Smooth muscle cell (in vitro differentiated cells): ENCODE results near the gene CEBPA. TPM values are rescaled to one million over a fixed set of nuclear protein-coding genes. Genes with fewer than 3 reads are reported as not detected.

Experiments
- DNase-seq: peaks from one replicate; lab custom pipeline; 2025; ENCODE audit not compliant: unreplicated experiment; lab: John Stamatoyannopoulos, UW
- H2AFZ ChIP-seq: fragments of 200-600 bp; sonication (generic); 2 replicates; pipeline ENCODE4 v1.6.0; 2016; ENCODE audit warnings: antibody characterized with exemption, low read depth, mild to moderate bottlenecking
- H3F3A ChIP-seq: fragments of 200-600 bp; sonication (generic); 2 replicates; pipeline ENCODE4 v1.6.0; 2017; ENCODE audit warnings: antibody characterized with exemption, low read depth
- H3K27ac ChIP-seq: fragments of 200-600 bp; sonication (generic); 2 replicates; pipeline ENCODE4 v1.5.1; 2016; ENCODE audit warnings: low read depth, mild to moderate bottlenecking
- H3K27me3 ChIP-seq: fragments of 200-600 bp; sonication (generic); 2 replicates; pipeline ENCODE4 v1.6.1; 2016; ENCODE audit warnings: low read depth, mild to moderate bottlenecking
- H3K36me3 ChIP-seq: fragments of 200-600 bp; sonication (generic); 2 replicates; pipeline ENCODE4 v1.5.1; 2016; ENCODE audit warnings: low read depth
- H3K4me1 ChIP-seq: fragments of 200-600 bp; sonication (generic); 2 replicates; pipeline ENCODE4 v1.5.1; 2016; ENCODE audit warnings: low read depth
- H3K4me2 ChIP-seq: fragments of 200-600 bp; sonication (generic); 2 replicates; pipeline ENCODE4 v1.6.0; 2016; ENCODE audit warnings: mild to moderate bottlenecking
- H3K4me3 ChIP-seq: fragments of 200-600 bp; sonication (generic); 2 replicates; pipeline ENCODE4 v1.5.1; 2016; ENCODE audit warnings: mild to moderate bottlenecking
- H3K79me2 ChIP-seq: fragments of 200-600 bp; sonication (generic); 2 replicates; pipeline ENCODE4 v1.6.0; 2016; ENCODE audit warnings: low read depth, mild to moderate bottlenecking
- H3K9ac ChIP-seq: fragments of 200-600 bp; sonication (generic); 2 replicates; pipeline ENCODE4 v1.6.0; 2016; ENCODE audit warnings: low read depth
- H3K9me3 ChIP-seq: fragments of 200-600 bp; sonication (generic); replicated peaks from 2 replicates; pipeline ENCODE4 v1.5.1; 2016; ENCODE audit warnings: low read depth
- H4K20me1 ChIP-seq: fragments of 200-600 bp; sonication (generic); 2 replicates; pipeline ENCODE4 v1.6.0; 2016; ENCODE audit warnings: low read depth
- CTCF ChIP-seq: fragments of 200-600 bp; sonication (generic); IDR thresholded peaks from 2 replicates; pipeline ENCODE4 v1.5.1; 2017; ENCODE audit warnings: borderline replicate concordance, mild to moderate bottlenecking, antibody characterized with exemption; ENCODE audit not compliant: insufficient read depth, poor library complexity, severe bottlenecking
- WGBS: methylation state at CpG from one replicate; pipeline ENCODE4 v1.1.7; 2016; ENCODE audit warnings: low lambda C conversion rate; 5-methylcytosine and 5-hydroxymethylcytosine counted together
- polyA plus RNA-seq: library from polyadenylated mRNA; unstranded; fragments of >200 nt; fragmentation: Nextera tagmentation; extraction: Ambion mirVana; gene quantifications from 2 replicates; pipeline ENCODE4 v1.2.1, GENCODE V29; 2016
- total RNA-seq: library from RNA; depleted of rRNA; stranded (reverse); fragments of >200 nt; gene quantifications from 2 replicates; pipeline ENCODE4 v1.2.3, GENCODE V29; 2014

Gene CEBPA
- total and polyA plus RNA-seq, 2 experiments from 2014 or later = 1.2 to 2.1 TPM

GRCh38 chr19:33280351-33280921, 21.9 kb downstream of the CEBPA start:
- Histone ChIP-seq H3K36me3 (no peaks in the 10 kb centered on the region), H4K20me1 (no peaks in the 10 kb centered on the region), H3K79me2 (no peaks in the 10 kb centered on the region), H3K27ac (no peak overlapping the region), H3K9ac (no peak overlapping the region), H3K27me3 (no peaks in the 10 kb centered on the region), H3F3A (no peaks in the 10 kb centered on the region), H3K4me1 (no peaks in the 10 kb centered on the region), H3K9me3 (no peaks in the 10 kb centered on the region), H3K4me3 (no peak overlapping the region), H3K4me2 (no peak overlapping the region), H2AFZ (no peak overlapping the region)
- TF ChIP-seq CTCF = no peak
- DNase-seq = no peak
- 83% methylated on average over 7 of the region's 8 CpGs for WGBS

GRCh38 chr19:33279430-33280350, 22.6 kb downstream of the CEBPA start:
- 92% methylated on average over 17 of the region's 17 CpGs for WGBS

GRCh38 chr19:33278403-33279269, 23.7 kb downstream of the CEBPA start:
- Histone ChIP-seq H3K9me3 (no peaks in the 10 kb centered on the region), H3K4me1 (peaks cover 15% of the 10 kb centered on the region), H3K79me2 (no peaks in the 10 kb centered on the region), H3K27me3 (no peaks in the 10 kb centered on the region), H3K4me2 (no peak overlapping the region), H3F3A (no peaks in the 10 kb centered on the region), H2AFZ (no peak overlapping the region), H3K9ac (no peak overlapping the region), H3K27ac (no peak overlapping the region), H3K4me3 (no peak overlapping the region), H3K36me3 (no peaks in the 10 kb centered on the region), H4K20me1 (no peaks in the 10 kb centered on the region)
- DNase-seq = no peak
- no peak for TF ChIP-seq CTCF
- 79% methylated on average over 9 of the region's 9 CpGs for WGBS

More at GRCh38 chr19:33279430-33280350, 22.6 kb downstream of the CEBPA start:
- H3K4me3 ChIP-seq = no peak overlapping the region
- H2AFZ ChIP-seq = no peak overlapping the region
- no peak overlapping the region for H3K27ac ChIP-seq
- peaks cover 6% of the 10 kb centered on the region for H3K4me1 ChIP-seq
- no peaks in the 10 kb centered on the region for H3F3A ChIP-seq
- DNase-seq = no peak
- no peak for TF ChIP-seq CTCF
- no peaks in the 10 kb centered on the region for H3K27me3 ChIP-seq
- H3K79me2 ChIP-seq = no peaks in the 10 kb centered on the region
- H3K9ac ChIP-seq = no peak overlapping the region
- no peaks in the 10 kb centered on the region for H3K9me3 ChIP-seq
- H3K4me2 ChIP-seq = no peak overlapping the region
- no peaks in the 10 kb centered on the region for H3K36me3 ChIP-seq
- H4K20me1 ChIP-seq = no peaks in the 10 kb centered on the region
